CD14-positive monocyte (primary cell): ENCODE results near the gene EGLN1. TPM values are rescaled to one million over a fixed set of nuclear protein-coding genes. Genes with fewer than 3 reads are reported as not detected.

Experiments used
- DNase-seq, 3 donors: peaks; one replicate each; pipeline ENCODE4 v3.0.0-alpha.2; 2011 to 2022
- H2AFZ ChIP-seq: 2 replicates; pipeline ENCODE4 v1.6.0; 2012; ENCODE audit warnings: mild to moderate bottlenecking, low read depth, low read length, inconsistent platforms; ENCODE audit not compliant: insufficient read depth, poor library complexity, severe bottlenecking
- H3K27ac ChIP-seq, 2 donors: 1 replicate in 1 of 2; 2 replicates in 1 of 2; pipeline ENCODE4 v1.5.1; 2012 to 2013; ENCODE audit warnings: low read length in 2 of 2, control low read depth in 1 of 2, inconsistent platforms in 1 of 2, low read depth in 1 of 2, mild to moderate bottlenecking in 1 of 2
- H3K27me3 ChIP-seq, 2 donors: one replicate each; pipeline versions ENCODE4 v1.6.0 to v1.6.1; 2011 to 2013; ENCODE audit warnings: low read length in 2 of 2; ENCODE audit not compliant: control insufficient read depth in 2 of 2, insufficient read depth in 2 of 2
- H3K36me3 ChIP-seq, 2 donors: replicated peaks in 1 of 2; 1 replicate in 1 of 2; 2 replicates in 1 of 2; pipeline versions ENCODE4 v1.5.1 to v1.6.1; 2012 to 2013; ENCODE audit warnings: low read length in 2 of 2, control low read depth in 1 of 2, inconsistent platforms in 1 of 2, mild to moderate bottlenecking in 1 of 2; ENCODE audit not compliant: insufficient read depth in 2 of 2, control insufficient read depth in 1 of 2
- H3K4me1 ChIP-seq, 2 donors: 1 replicate in 1 of 2; 2 replicates in 1 of 2; pipeline versions ENCODE4 v1.5.1 to v1.6.1; 2012 to 2013; ENCODE audit warnings: low read length in 2 of 2, control low read depth in 1 of 2, inconsistent platforms in 1 of 2, mild to moderate bottlenecking in 1 of 2, moderate library complexity in 1 of 2; ENCODE audit not compliant: insufficient read depth in 2 of 2, control insufficient read depth in 1 of 2
- H3K4me2 ChIP-seq: replicated peaks from 2 replicates; pipeline ENCODE3; 2012; ENCODE audit warnings: low read length, moderate library complexity, mild to moderate bottlenecking; ENCODE audit not compliant: poor library complexity, severe bottlenecking; ENCODE audit errors: extremely low read depth
- H3K4me3 ChIP-seq, 3 experiments: fragments of 200-600 bp in 1 of 3; sonication (generic) in 1 of 3; replicated peaks in 1 of 3; 1 replicate in 2 of 3; 2 replicates in 1 of 3; pipeline ENCODE4 v1.5.1; 2011 to 2013; ENCODE audit warnings: low read length in 3 of 3, mild to moderate bottlenecking in 3 of 3, control low read depth in 2 of 3, low read depth in 2 of 3, inconsistent platforms in 1 of 3, moderate library complexity in 1 of 3
- H3K79me2 ChIP-seq: 2 replicates; pipeline ENCODE4 v1.6.0; 2012; ENCODE audit warnings: mild to moderate bottlenecking, control low read depth, inconsistent platforms, low read length, moderate library complexity; ENCODE audit not compliant: insufficient read depth
- H3K9ac ChIP-seq: 2 replicates; pipeline ENCODE4 v1.6.0; 2017; ENCODE audit warnings: low read length, mild to moderate bottlenecking; ENCODE audit not compliant: insufficient read depth, poor library complexity, severe bottlenecking
- H3K9me3 ChIP-seq, 2 donors: replicated peaks in 1 of 2; 1 replicate in 1 of 2; 2 replicates in 1 of 2; pipeline versions ENCODE4 v1.5.1 to v1.6.1; 2012 to 2013; ENCODE audit warnings: low read length in 2 of 2, control low read depth in 1 of 2; ENCODE audit not compliant: control insufficient read depth in 1 of 2, insufficient read depth in 1 of 2
- H4K20me1 ChIP-seq: 2 replicates; pipeline ENCODE4 v1.6.0; 2012; ENCODE audit warnings: mild to moderate bottlenecking, low read length, control low read depth, moderate library complexity; ENCODE audit not compliant: insufficient read depth
- H3K27ac Mint-ChIP-seq, 7 donors: one replicate each; pipeline ENCODE4 v1.8.0; 2020; ENCODE audit warnings: mild to moderate bottlenecking in 7 of 7, mixed read lengths in 7 of 7, moderate library complexity in 6 of 7, inconsistent platforms in 2 of 7
- H3K27me3 Mint-ChIP-seq, 3 donors: one replicate each; pipeline ENCODE4 v1.8.0; 2021 to 2022; ENCODE audit warnings: low read depth in 3 of 3, mild to moderate bottlenecking in 3 of 3, mixed read lengths in 3 of 3, moderate library complexity in 3 of 3, inconsistent platforms in 1 of 3
- H3K36me3 Mint-ChIP-seq, 2 donors: one replicate each; pipeline ENCODE4 v1.8.0; 2020; ENCODE audit warnings: mixed read lengths in 2 of 2, inconsistent platforms in 1 of 2, mild to moderate bottlenecking in 1 of 2
- H3K4me1 Mint-ChIP-seq: one replicate; pipeline ENCODE4 v1.8.0; 2020; ENCODE audit warnings: mild to moderate bottlenecking, mixed read lengths
- H3K4me3 Mint-ChIP-seq, 2 donors: one replicate each; pipeline ENCODE4 v1.8.0; 2020; ENCODE audit warnings: mild to moderate bottlenecking in 2 of 2, mixed read lengths in 2 of 2, moderate library complexity in 1 of 2
- H3K9me3 Mint-ChIP-seq, 7 donors: one replicate each; pipeline ENCODE4 v1.8.0; 2020 to 2022; ENCODE audit warnings: mixed read lengths in 7 of 7, mild to moderate bottlenecking in 6 of 7, moderate library complexity in 6 of 7, inconsistent platforms in 2 of 7
- WGBS: methylation state at CpG from one replicate; pipeline ENCODE4 v1.1.5; 2013; ENCODE audit warnings: missing lambda C conversion rate; ENCODE audit not compliant: insufficient coverage; 5-methylcytosine and 5-hydroxymethylcytosine counted together
- intact Hi-C, 2 donors: fragments of 100-400 bp; cut with micrococcal nuclease; formaldehyde crosslinking; loops; one replicate each; pipeline versions ENCODE4 v1.15.0 to v1.15.1; 2023
- polyA plus RNA-seq, 3 donors: library from polyadenylated mRNA; depleted of rRNA in 1 of 3; unstranded in 2 of 3; stranded (reverse) in 1 of 3; fragments of 300-500 nt in 2 of 3; fragments of >200 nt in 1 of 3; fragmentation: Illumina TruSeq in 2 of 3; gene quantifications; 1 replicate in 2 of 3; 2 replicates in 1 of 3; pipeline ENCODE4 v1.2.3, GENCODE V29; 2012 to 2021
- TF ChIP-seq, protein P1 (sequence below): fragments of 200-600 bp; IDR thresholded peaks from one replicate; pipeline ENCODE4 v1.8.0; 2022; ENCODE audit warnings: antibody characterized with exemption, mild to moderate bottlenecking

Gene EGLN1
- polyA plus RNA-seq, 3 donors, result 12.9 to 27.7 (median 23.1) TPM

- H3K79me2 ChIP-seq, result peaks cover 96% of the 10 kb centered on the region
- no peaks in the 10 kb centered on the region for H3K27me3 Mint-ChIP-seq
- peaks cover 10 to 23% of the 10 kb centered on the region in 2 donors for H3K36me3 Mint-ChIP-seq
- intact Hi-C loops, result no loop called here
- no peaks in the 10 kb centered on the region for H3K27me3 ChIP-seq
- no peak overlapping the region for H2AFZ ChIP-seq
- peaks cover 0 to 15% of the 10 kb centered on the region in 2 donors for H3K4me1 ChIP-seq
- no peak for DNase-seq
- no peak overlapping the region for H3K4me2 ChIP-seq
- peaks cover 100% of the 10 kb centered on the region for H4K20me1 ChIP-seq
- no peak overlapping the region for H3K9ac ChIP-seq
- peaks cover 3% of the 10 kb centered on the region for H3K4me1 Mint-ChIP-seq
- no peak overlapping the region for H3K4me3 Mint-ChIP-seq
- TF ChIP-seq, protein P1, sequence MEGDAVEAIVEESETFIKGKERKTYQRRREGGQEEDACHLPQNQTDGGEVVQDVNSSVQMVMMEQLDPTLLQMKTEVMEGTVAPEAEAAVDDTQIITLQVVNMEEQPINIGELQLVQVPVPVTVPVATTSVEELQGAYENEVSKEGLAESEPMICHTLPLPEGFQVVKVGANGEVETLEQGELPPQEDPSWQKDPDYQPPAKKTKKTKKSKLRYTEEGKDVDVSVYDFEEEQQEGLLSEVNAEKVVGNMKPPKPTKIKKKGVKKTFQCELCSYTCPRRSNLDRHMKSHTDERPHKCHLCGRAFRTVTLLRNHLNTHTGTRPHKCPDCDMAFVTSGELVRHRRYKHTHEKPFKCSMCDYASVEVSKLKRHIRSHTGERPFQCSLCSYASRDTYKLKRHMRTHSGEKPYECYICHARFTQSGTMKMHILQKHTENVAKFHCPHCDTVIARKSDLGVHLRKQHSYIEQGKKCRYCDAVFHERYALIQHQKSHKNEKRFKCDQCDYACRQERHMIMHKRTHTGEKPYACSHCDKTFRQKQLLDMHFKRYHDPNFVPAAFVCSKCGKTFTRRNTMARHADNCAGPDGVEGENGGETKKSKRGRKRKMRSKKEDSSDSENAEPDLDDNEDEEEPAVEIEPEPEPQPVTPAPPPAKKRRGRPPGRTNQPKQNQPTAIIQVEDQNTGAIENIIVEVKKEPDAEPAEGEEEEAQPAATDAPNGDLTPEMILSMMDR, result no peak
- no peak overlapping the region for H3K27ac ChIP-seq
- no CpG with 5 or more reads among the region's 3 CpGs for WGBS
- no peaks in the 10 kb centered on the region for H3K9me3 ChIP-seq
- H3K9me3 Mint-ChIP-seq, result peaks cover 0 to 2% (median 0%) of the 10 kb centered on the region in 7 donors
- H3K4me3 ChIP-seq, result no peak overlapping the region
- H3K27ac Mint-ChIP-seq, result no peak overlapping the region
- peaks cover 5 to 29% of the 10 kb centered on the region in 2 donors for H3K36me3 ChIP-seq
Observed at GRCh38 chr1:231407049-231407448, 15.0 kb downstream of the EGLN1 start.

GRCh38 chr1:231404318-231404717, 17.8 kb downstream of the EGLN1 start:
- H3K27me3 ChIP-seq, result no peaks in the 10 kb centered on the region
- H4K20me1 ChIP-seq, result peaks cover 100% of the 10 kb centered on the region
- TF ChIP-seq, protein P1, result no peak
- intact Hi-C loops, result no loop called here
- no peak overlapping the region for H3K9ac ChIP-seq
- H3K27ac ChIP-seq, result no peak overlapping the region
- no peak overlapping the region for H3K4me2 ChIP-seq
- DNase-seq, result no peak
- Mint-ChIP-seq H3K27ac (peak overlapping the region in 1 of 7 donors; percentile 41), H3K27me3 (no peaks in the 10 kb centered on the region), H3K9me3 (peaks cover 0 to 2% (median 0%) of the 10 kb centered on the region in 7 donors), H3K4me3 (no peak overlapping the region), H3K4me1 (peaks cover 2% of the 10 kb centered on the region), H3K36me3 (peaks cover 6 to 23% of the 10 kb centered on the region in 2 donors)
- H2AFZ ChIP-seq, result no peak overlapping the region
- no peaks in the 10 kb centered on the region for H3K9me3 ChIP-seq
- H3K4me3 ChIP-seq, result no peak overlapping the region
- H3K4me1 ChIP-seq, result peaks cover 0 to 3% of the 10 kb centered on the region in 2 donors
- peaks cover 5 to 20% of the 10 kb centered on the region in 2 donors for H3K36me3 ChIP-seq
- H3K79me2 ChIP-seq, result peaks cover 95% of the 10 kb centered on the region
- no CpG with 5 or more reads among the region's 2 CpGs for WGBS
